ENCODE results near the gene BST1.

- TF ChIP-seq, protein P1, sequence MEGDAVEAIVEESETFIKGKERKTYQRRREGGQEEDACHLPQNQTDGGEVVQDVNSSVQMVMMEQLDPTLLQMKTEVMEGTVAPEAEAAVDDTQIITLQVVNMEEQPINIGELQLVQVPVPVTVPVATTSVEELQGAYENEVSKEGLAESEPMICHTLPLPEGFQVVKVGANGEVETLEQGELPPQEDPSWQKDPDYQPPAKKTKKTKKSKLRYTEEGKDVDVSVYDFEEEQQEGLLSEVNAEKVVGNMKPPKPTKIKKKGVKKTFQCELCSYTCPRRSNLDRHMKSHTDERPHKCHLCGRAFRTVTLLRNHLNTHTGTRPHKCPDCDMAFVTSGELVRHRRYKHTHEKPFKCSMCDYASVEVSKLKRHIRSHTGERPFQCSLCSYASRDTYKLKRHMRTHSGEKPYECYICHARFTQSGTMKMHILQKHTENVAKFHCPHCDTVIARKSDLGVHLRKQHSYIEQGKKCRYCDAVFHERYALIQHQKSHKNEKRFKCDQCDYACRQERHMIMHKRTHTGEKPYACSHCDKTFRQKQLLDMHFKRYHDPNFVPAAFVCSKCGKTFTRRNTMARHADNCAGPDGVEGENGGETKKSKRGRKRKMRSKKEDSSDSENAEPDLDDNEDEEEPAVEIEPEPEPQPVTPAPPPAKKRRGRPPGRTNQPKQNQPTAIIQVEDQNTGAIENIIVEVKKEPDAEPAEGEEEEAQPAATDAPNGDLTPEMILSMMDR (optimal IDR thresholded peaks at IDR 0.05 in 1 of 3, IDR thresholded peaks at IDR 0.05 in 1 of 3, conservative IDR thresholded peaks at IDR 0.05 in 1 of 3; ENCODE audit: extremely low read depth in 1 of 3, insufficient read depth in 2 of 3, low read length in 3 of 3), result no peak
- no peak for TF ChIP-seq EZH2 (IDR thresholded peaks at IDR 0.05; ENCODE audit: low read length)
These were observed 12.7 kb upstream of the BST1 start for GRCh38 chr4:15690020-15690809.
